GM21529 (cell line): Measurements from ENCODE around the gene TAF6L.
"Not testable (repeated sequence)": the region's sequence is repeated elsewhere in the genome, so short reads cannot be mapped to it uniquely, and the experiment has no call there.

Experiments
- ATAC-seq: cut with Tn5 transposase; IDR thresholded peaks from one replicate; pipeline ENCODE4 v1.9.1; 2021; ENCODE audit not compliant: unreplicated experiment

TAF6L gene

DNA sequence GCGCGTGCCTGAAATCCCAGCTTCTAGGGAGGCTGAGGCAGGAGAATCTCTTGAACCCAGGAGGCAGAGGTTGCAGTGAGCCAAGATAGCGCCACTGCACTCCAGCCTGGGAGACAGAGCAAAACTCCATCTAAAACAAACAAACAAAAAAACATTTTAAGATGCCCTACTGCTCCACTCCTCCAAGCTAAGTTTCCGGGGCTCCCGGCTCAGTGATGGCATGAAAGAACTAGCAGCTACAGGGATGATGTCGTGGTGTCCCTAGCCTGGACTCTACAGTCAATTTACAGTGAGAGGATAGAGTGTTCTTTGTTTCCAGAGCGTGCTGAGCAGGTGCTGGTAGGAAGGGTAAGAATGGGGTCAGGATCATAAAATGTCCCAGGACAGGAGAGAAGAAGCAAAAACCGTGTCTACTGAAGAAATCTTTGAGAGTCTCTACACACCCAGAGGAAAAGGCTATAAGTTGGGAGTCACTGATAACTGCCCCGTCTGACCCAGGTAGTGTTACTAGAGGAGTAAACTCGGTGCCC is 16.0 kb upstream of the TAF6L start:
- no peak for ATAC-seq

DNA sequence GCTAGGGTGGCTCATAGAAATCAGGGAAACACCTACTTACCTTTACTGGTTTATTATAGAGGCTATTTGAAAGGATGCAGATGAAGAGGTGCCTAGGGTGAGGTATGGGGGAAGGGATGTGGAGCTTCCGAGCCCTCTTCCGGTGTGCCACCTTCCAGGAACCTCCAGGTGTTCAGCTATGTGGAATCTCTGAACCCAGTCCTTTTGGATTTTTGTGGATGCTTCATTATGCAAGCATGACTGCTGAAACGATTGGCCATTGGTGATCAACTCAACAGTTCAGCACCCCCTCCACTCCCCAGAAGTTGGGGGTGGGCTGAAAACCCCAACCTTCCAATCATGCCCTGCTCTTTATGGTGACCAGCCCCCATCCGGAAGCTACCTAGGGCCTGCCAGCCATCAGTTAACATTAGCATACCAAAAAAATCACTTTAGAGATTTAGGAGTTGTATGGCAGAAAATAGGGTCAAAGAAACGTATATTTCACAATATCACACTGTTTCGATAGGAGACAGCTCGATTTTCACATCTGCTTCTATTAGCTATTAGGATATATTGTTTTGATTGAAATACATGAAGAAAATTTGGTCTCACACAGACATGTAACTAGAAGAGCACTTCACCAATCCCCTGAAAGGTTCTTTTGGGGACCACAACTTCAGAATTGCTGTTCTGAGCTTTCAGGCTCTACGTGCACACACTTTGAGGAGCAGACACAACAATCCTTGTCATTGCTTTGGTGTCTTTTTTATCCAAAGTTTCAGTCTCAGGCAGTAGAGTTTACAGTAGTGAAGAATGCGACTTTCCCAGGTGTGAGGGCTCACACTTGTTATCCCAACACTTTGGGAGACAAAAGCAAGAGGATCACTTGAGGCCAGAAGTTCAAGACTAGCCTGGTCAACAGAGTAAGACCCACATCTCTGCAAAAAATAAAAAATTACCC is 13.1 kb upstream of the TAF6L start:
- no peak for ATAC-seq

DNA sequence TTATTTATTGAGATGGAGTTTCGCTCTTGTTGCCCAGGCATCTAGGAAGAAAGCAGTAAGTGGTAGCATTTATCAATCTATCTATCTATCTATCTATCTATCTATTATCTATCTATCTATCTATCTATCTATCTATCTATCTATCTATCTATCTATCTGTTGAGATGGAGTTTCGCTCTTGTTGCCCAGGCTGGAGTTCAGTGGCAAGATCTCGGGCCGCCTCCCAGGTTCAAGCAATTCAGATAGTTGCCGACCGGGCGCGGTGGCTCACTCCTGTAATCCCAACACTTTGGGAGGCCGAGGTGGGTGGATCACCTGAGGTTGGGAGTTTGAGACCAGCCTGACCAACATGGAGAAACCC is 10.3 kb upstream of the TAF6L start:
- ATAC-seq, result not testable (repeated sequence)

DNA sequence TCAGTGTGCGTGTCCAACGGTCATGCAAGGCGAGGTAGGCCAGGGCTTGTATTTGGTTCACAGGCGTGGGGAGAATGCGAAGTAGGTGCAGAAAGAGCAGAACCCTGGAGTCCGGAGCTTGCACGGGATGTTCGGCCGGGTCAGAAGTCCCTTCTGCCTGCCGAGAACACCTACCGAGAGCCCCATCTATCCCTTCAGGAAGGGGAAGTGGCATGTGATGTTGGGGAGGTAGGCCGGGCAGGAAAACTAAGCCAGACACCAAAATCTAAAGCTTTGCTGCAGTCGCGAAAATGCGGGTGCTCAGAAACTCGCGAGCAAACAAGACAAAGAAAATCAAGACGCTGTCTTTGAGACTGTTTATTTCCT is 435 bp upstream of the TAF6L start:
- no peak for ATAC-seq

DNA sequence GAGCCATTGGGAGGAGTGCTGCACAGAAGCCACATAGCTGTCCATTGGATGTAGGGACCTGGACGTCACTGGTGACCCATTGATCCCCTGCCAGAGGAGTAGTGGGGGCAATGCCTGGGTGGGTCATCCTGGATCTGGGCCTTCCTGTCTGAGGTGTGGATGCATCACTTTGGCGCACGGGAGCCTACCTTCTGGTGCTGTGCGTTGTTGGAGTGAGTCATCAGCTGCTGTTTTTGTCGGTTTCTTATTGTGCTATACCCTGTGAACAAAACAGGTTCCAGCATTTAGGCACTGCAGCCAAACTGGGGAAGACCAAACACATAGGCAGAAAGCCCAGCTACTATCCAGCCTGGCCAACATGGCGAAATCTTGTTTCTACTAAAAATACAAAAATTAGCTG is 3.2 kb downstream of the TAF6L start:
- no peak for ATAC-seq

DNA sequence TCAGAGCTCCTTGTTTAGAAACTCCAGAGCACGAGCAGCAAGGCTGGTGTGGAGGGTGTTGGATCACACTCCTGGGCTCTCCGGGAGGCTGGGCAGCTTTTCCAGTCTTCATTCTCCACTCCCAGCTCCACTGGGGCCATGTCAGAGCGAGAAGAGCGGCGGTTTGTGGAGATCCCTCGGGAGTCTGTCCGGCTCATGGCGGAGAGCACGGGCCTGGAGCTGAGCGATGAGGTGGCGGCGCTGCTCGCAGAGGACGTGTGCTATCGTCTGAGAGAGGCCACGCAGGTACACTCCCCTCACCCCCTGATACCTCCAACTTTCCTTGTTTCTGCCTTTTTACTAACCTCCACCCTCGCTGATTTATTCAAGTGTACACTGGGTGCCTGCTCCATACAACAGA is 4.5 kb downstream of the TAF6L start:
- ATAC-seq, result no peak

DNA sequence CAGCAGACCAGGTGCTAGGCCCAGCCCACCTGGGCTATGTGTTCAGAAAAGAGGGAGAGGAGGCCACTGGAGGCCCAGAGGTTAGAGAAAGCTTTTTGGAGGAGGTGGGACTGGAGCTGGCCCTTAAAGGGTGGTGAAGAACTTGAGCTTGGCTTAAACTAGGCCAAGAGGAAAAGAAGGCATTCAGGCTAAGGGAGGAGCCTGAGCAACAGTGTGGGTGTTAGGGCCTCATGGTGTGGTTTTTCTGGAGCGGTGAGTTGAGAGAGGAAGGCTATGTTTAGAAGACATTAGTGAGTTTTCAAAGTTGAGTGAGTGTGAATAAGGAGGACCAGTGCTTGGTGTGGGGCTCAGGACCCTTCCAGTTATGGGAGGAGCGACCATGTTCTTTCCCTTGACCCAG is 6.2 kb downstream of the TAF6L start:
- no peak for ATAC-seq

DNA sequence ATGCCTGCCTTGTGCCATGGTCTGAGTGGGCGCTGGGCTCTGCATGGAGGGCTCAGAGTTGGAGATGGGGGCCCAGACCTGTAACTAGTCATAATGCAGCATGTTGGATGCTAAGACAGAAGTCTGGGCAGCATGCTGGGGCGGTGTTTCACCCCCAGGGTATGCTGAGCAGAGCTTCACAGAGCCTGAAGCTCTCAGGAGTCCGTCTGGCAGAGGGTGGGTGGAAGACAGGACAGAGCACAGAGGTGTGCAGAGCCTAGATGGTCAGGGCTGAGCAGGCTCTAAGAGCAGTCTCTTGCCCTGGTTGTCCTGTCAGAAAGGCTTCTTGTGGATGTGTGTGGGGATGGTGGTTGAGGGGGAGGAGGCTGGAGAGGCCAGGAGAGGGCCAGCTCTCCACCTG is 7.2 kb downstream of the TAF6L start:
- ATAC-seq, result no peak

DNA sequence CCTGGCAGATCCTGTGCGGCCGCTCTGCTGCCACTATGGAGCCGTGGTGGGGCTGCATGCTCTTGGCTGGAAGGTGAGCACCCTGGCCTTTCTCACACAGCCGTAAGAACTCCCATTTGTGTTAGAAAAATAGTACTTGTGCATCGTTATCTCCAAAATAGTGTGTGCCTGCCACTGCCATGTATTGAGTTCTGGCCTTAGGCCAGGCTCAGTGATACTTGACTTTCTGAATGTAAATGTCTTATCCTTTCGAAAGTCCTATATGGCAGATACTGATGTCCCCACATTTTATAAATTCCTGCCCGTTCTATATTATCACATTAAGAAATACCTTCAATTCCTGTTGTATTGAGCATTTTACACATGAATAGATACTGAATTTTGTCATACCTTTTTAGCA is 11.6 kb downstream of the TAF6L start:
- ATAC-seq, result no peak

DNA sequence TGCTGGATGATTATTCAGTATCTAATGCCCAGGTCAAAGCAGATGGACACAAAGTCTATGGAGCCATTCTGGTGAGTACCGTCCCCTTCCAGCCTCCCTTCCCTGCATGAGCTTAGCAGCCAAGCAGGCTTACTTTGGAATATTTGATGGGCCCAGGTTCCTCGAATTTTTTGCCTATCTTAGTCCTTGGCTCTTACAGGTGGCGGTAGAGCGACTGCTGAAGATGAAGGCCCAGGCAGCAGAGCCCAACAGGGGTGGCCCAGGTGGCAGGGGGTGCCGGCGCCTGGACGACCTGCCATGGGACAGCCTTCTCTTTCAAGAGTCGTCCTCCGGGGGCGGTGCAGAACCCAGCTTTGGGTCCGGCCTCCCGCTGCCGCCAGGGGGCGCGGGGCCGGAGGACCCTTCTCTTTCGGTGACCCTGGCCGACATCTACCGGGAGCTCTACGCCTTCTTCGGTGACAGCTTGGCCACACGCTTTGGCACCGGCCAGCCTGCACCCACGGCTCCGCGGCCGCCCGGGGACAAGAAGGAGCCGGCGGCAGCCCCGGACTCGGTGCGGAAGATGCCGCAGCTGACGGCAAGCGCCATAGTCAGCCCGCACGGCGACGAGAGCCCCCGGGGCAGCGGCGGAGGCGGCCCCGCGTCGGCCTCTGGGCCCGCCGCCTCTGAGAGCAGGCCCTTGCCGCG is 15.3 kb downstream of the TAF6L start:
- ATAC-seq, result peak; percentile 68

DNA sequence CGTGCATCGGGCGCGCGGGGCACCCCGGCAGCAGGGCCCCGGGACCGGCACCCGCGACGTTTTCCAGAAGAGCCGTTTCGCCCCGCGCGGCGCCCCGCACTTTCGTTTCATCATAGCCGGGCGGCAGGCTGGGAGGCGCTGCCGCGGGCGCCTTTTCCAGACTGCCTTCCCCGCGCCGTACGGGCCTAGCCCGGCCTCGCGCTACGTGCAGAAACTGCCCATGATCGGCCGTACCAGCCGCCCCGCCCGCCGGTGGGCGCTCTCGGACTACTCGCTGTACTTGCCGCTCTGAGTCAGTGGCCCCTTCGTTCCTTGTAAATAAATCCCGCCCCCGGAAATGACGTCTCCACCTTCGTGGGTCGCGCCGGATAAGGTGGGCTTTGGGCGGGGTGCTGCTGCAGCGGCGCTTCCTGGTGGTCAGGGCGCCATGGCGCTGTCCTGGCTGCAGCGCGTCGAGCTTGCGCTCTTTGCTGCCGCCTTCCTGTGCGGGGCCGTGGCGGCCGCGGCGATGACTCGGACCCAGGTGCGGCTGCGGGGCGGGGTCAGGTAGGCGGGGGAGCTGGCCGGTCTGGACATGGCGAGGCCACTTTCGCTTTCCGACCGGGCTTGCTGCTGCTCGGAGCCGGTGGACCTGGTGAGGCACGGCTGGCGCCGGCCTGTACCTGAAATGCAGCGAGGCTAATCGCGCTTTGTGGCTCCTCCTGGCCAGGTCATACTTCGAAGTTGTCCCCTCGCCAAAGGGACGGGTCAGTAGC is 16.0 kb downstream of the TAF6L start, which contains the start of gene TMEM179B:
TSS of gene TMEM179B (plus strand) at position 398 of the 755 bp plus-strand sequence. CDS start at position 428, 30 bp downstream.
- peak; percentile 58 for ATAC-seq

DNA sequence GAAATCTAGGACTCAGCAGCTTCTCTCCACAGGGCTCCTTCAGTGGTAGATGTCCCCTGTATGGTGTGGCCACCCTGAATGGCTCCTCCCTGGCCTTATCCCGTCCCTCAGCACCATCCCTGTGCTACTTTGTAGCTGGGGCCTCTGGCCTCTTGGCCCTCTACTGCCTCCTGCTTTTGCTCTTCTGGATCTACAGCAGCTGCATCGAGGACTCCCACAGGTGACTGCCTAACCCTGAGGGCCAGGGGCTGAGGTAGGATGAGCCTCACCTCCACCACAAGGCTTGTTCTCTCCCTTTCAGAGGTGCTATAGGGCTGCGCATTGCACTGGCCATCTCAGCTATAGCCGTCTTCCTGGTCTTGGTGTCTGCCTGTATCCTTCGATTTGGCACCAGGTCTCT is 17.8 kb downstream of the TAF6L start:
- ATAC-seq, result no peak

DNA sequence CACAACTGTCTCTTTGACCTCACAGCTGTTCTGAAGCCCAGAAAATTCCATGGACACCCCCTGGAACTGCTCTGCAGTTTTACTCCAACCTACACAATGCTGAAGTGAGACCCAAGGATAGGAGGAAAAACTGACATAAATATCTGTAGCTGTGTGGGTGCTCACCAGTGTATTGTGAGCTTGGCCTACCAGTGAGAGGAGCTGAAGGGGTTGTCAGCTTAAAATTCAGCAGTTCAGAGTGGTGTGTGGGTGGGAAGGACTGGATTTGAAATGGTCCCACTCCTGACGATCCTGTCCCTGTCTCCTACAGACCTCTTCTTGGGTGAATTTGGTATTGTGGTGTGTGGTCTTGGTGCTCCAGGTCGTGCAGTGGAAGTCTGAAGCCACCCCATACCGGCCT is 18.4 kb downstream of the TAF6L start:
- no peak for ATAC-seq

DNA sequence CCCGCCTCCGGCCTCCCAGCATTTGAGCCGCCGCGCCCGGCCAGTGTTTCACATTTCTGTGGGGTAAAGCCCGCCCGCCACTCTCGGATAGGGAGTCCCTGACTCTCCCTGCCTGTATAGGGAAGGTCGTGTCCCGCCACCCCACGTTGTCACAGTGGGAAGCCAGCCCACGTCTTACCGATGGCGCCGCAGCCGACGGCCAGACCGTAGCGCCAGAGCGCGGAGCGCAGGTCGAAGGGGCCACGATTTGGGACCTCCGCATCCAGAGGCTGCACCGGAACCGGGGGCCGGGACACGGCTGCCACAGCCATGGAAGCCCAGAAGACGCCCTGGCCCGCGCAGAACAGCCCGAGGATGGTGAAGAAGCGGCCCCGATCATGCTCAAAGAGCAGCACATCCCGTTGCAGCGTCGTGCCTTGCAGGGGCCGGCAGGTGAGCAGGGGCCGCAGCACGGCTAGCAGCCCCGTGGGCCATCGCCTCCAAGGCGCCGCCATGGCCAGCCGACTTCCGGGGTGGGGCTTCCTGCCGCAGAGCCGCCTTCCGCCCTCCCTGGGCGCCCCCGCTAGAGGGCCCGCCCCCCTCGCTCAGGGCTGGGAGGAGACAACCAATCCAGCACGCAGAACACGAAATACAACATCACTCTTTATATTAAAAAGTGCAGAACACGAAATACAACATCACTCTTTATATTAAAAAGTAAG is 20.5 kb downstream of the TAF6L start, which contains the start of gene TMEM223:
TSS of gene TMEM223 (minus strand) at position 506 of the 701 bp plus-strand sequence. CDS start at position 494, 12 bp downstream.
- peak; percentile 62 for ATAC-seq

DNA sequence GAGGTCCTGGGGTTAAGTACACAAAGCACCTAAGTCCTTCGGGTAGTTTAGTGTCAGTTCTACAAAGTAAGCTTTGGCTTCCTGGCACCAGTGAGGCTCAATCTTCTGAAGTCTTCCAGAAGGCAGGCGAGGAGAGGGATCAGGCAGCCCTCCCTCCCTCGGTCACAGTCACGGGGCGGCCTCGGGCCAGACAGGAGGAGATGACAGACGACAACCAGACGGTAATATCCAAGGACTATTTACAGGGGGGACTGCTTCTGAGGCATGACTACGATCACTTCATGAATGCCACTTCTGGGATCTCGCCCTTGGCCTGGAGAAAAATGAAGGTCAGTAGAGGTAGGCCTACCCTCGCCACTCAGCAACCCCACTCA is 21.0 kb downstream of the TAF6L start:
- peak; percentile 4 for ATAC-seq

DNA sequence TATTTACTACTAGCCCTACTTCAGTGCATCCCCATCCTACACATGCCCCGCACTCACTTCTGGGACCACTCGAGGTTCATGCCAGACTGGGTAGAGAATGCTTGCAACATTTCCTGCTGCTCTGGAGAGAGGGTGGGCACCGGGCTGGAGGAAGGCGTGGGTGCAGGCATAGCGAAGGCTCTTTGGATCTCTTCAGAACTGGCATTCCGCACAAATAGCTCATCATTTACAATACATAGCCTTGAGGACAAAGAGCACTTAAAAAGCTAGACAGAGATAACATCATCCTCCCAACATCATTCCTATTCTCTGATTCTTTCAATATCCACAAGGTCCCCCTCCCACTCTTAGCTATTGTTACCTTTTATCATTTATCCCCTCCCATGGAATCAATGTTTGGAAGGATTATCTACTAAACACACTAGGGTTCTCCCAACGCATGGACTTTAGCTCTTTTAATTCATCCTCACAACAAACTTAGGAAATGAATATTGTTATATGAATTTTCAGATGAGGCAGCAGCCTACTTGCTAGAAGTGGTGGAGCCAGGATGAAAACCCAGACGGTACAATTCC is 23.1 kb downstream of the TAF6L start:
- ATAC-seq, result no peak

DNA sequence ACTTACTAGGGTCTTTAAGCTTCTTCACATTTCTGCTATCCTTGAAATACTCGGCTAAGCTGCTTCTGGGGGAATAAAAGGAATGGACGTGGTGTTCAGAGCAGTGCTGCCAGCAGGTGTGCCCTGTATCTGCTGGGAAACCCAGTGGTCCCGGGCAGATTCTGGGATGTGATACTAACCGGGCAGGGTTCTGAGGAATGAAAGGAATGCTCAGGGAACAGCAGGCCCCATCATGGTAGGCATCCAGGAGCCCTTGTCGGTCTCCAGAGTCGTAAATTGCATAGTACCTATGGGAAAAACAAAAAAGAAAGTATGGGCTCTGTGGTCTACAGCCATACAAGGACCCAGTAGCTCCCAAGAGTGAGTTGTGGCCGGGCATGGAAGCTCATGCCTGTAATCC is 25.1 kb downstream of the TAF6L start:
- ATAC-seq, result no peak

DNA sequence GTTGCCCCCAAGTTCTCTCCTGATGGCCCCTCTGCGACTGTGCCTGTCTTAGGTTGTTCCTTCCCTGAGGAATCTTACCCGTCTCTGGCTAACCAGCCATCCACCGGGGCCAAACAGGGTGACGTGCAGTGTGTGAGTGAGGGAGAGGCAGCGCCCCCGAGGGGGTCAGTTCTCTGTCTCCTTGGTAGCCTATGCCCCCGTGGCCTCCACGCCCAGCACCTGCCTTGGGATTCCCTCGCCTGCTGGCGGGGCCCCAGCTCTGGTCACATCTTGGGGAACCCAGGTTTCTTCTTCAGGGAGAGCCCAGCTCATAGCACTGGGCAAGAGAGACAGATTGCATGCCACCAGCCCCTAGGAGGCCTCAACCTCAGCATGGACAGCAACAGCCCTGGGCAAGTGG is 28.3 kb downstream of the TAF6L start:
- ATAC-seq, result no peak

DNA sequence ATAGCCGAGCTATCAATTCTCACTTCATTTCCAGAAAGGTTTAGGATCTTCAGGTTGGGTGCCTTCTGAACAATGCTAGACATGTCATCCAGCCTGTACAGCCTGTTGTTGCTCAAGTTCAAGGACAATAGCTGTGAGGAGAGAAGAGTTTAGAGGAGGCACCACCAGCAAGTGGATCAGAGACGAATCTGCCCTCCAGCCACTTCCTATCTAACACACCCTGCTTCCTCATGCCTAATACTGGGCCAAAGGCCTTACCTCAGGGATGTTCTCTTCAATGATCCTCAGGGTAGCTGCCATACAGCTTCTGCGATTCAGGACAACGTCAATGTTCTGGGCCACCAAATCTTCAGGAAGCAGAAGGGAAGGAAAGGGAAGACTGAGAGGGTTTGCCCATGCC is 29.9 kb downstream of the TAF6L start:
- ATAC-seq, result no peak

DNA sequence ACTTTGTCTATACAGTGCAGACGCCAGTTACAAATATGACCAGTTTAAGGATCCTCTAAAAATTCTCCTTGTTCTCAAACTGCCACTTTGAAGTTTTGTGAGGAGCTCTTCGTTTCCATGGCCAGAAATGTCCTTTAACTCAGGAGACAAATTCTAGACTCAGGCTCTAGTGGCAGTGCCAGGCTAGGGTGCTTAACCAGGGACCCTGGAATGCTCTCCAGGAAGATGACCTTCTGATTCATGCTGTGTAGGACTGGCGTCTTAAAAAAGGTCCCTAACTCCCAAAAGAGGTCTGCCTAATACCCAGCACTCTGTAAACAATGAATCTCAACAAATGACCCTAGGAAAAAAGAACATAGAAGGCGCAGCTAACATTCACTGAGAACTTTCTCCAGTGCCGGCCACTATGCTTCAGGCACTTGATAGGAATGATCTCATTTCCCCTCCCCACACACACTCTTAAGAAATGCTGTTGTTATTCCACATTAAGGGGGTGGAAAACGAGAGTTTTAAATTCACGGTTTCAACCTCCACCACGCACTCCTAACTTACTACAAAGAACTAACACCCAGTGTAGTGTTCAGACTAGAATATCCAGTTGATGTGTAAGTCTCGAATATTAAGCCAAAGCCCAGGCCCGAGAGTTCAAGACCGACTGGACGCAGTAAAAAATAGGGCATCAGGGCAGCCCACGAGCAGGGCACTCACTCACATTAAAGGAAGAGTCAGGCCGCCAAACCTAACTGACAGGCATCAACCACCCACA is 33.3 kb downstream of the TAF6L start:
- no peak for ATAC-seq
